Measurements from ENCODE around the gene FAM174A.

Gene FAM174A

DNA sequence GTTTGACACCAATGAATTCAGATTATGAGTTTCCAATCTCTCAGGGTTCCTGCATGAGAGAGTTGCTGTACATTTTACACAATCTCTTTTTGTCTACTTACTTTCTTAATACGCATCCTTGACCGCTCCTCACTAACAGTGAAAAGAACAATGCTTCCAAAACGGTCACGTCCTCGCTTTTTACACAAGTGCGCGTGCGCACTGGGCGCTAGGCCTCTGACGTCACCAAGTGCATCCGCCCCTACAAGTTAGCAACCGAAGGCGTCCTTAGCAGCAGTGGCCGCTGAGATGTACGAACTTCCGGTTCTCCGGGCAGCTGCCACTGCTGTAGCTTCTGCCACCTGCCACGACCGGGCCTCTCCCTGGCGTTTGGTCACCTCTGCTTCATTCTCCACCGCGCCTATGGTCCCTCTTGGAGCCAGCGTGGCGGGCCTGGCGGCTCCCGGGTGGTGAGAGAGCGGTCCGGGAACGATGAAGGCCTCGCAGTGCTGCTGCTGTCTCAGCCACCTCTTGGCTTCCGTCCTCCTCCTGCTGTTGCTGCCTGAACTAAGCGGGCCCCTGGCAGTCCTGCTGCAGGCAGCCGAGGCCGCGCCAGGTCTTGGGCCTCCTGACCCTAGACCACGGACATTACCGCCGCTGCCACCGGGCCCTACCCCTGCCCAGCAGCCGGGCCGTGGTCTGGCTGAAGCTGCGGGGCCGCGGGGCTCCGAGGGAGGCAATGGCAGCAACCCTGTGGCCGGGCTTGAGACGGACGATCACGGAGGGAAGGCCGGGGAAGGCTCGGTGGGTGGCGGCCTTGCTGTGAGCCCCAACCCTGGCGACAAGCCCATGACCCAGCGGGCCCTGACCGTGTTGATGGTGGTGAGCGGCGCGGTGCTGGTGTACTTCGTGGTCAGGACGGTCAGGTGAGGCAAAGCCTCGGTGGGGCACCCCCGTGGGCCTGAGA is at the start of gene FAM174A:
FAM174A (plus strand) TSS at position 315 of the 946 bp plus-strand sequence; CDS start at position 472, 157 bp downstream.
- in situ Hi-C loops (cut with HindIII; ENCODE audit: low pct_unique_long_range_greater_than_20kb, low sequenced_read_pairs) = no loop called here
- TF ChIP-seq JUND (IDR thresholded peaks at IDR 0.05; ENCODE audit: low read depth) = no peak
- peak; percentile 41 to 97 for DNase-seq (ENCODE audit: low read depth in 1 of 2, low spot score in 1 of 2)

DNA sequence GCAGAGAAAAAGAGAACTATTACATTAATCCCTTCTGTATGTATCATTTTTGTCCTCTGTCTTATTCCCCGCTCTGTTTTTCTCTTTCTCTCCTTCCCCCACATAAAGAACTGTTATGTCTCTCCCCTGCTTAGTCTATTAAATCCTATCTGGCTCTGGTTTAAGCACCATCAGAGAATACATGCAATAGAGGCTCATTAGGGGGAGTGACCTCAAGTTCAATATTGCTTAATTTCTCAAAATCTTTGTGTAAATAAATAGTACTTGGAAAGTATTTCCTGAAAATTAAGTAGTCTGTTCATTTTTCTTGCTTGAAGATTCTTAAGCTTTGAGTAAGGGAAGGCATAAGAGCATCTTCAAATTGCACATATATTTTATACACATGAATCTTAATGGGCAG is 41.2 kb upstream of the FAM174A start:
- in situ Hi-C loops (cut with HindIII; ENCODE audit: low pct_unique_long_range_greater_than_20kb, low sequenced_read_pairs) = no loop called here
- TF ChIP-seq JUND (IDR thresholded peaks at IDR 0.05; ENCODE audit: low read depth) = no peak
- no peak for DNase-seq (ENCODE audit: low read depth in 1 of 2, low spot score in 1 of 2)

DNA sequence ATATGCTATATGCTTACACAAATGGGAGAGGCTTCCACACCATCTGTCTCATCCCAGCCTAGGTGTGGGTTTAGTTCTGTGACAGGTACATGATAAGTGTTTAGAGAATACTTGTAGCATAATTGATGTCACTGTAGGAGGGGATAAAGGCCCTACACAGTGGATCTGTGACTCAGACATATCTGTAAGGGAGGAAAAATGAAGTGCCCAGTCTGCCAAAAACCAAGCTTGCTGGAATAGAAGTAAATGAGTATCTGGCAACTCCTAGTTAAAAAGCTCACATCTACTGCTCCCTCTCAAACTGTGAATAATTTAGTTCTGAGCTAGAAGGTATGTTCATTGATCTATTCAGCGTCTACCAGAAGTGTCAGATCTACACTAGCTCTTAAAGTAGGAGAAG is 38.9 kb upstream of the FAM174A start:
- DNase-seq (ENCODE audit: low read depth in 1 of 2, low spot score in 1 of 2) = no peak
- in situ Hi-C loops (cut with HindIII; ENCODE audit: low pct_unique_long_range_greater_than_20kb, low sequenced_read_pairs) = no loop called here
- TF ChIP-seq JUND (IDR thresholded peaks at IDR 0.05; ENCODE audit: low read depth) = no peak

- in situ Hi-C loops (cut with HindIII; ENCODE audit: low pct_unique_long_range_greater_than_20kb, low sequenced_read_pairs) = no loop called here
- DNase-seq (ENCODE audit: low read depth in 1 of 2, low spot score in 1 of 2) = no peak
- TF ChIP-seq JUND (IDR thresholded peaks at IDR 0.05; ENCODE audit: low read depth) = no peak
Observed at GRCh38 chr5:100502684-100503083, 32.5 kb upstream of the FAM174A start.

DNA sequence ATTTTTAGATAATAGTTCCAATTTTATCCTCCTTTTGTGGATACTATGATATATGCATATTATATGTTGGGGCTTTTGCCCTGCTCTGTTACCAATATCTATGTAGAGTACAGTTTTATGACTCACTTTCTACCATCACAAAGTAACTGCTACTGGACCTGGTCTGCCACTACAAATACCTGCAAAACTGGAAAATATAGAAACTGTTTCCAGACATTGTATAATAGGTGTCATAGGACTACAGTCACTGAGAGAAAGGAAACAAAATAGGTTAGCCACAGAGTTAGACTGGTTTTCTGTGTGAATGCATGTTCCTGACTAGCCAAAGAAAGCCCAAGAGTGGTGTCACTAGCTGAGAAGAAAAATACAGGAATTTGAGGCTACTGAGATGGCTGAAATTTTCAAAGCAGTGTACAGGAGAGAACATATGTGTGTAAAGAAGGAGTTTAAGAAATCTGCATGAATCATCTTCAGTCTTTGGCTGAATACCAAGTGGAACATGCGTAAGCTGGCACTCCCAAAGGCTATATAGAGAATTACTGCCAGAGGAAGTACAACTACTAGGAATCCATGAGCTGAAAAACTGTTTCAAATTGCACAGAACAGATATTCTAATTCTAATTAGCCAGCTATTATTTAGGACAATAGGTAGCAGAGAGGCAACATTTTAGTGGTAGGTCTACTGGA is 29.0 kb upstream of the FAM174A start:
- TF ChIP-seq JUND (IDR thresholded peaks at IDR 0.05; ENCODE audit: low read depth) = no peak
- peak in 1 of 2 experiments; percentile 50 for DNase-seq (ENCODE audit: low read depth in 1 of 2, low spot score in 1 of 2)
- in situ Hi-C loops (cut with HindIII; ENCODE audit: low pct_unique_long_range_greater_than_20kb, low sequenced_read_pairs) = no loop called here

GRCh38 chr5:100516285-100516684 is 18.9 kb upstream of the FAM174A start:
- no peak for TF ChIP-seq JUND (IDR thresholded peaks at IDR 0.05; ENCODE audit: low read depth)
- DNase-seq (ENCODE audit: low read depth in 1 of 2, low spot score in 1 of 2) = no peak
- in situ Hi-C loops (cut with HindIII; ENCODE audit: low pct_unique_long_range_greater_than_20kb, low sequenced_read_pairs) = no loop called here

DNA sequence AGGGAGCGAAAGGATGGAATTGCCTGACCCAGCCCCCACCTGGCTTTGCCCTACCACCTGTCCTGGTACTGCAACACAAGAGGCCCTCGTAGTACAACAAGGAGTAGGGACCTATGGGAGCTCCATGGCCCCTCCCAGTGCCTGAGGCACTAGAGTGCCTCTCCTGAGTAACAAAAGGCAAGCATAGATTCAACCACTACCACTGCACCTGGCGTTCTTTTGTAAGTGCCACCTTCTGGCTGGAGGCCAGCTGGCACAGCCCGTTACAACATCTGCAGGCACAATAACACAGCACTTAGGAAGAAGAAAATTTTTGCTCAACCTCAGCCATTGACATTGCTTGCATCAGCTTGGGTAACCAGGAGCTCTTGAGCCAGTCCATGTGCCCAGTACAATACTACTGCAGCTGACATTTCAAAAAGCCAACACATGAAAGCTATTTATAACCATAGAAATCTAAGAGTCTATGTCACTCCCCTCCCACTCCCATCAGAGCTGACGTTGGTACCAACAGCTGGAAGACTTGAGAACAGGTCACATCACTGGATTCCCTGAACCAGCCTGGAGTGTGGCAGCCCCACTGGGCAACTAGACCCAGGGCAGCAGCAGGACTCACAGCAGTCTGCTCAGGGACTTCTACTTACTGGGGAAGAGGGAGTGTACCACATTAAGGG is 17.7 kb upstream of the FAM174A start:
- in situ Hi-C loops (cut with HindIII; ENCODE audit: low pct_unique_long_range_greater_than_20kb, low sequenced_read_pairs) = no loop called here
- no peak for TF ChIP-seq JUND (IDR thresholded peaks at IDR 0.05; ENCODE audit: low read depth)
- DNase-seq (ENCODE audit: low read depth in 1 of 2, low spot score in 1 of 2) = peak in 1 of 2 experiments; percentile 84

DNA sequence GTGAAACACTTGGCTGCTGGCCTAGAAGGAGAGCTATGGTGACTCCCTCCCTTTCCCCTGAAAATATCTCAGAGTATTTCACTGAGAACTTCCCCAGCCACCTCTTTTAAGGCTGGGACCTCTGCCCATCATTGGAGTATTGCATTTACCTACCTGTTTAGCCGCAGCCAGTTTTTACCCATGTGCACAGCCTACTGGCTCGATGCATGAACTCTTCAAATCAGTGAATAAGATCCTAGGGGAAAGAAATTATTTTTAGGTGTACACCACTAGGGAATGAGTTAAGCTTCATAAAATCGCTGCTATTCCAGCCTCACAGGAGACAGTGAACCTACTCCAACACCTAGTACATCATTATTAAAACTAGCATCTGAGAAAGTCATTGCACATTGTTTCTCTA is 16.8 kb upstream of the FAM174A start:
- DNase-seq (ENCODE audit: low read depth in 1 of 2, low spot score in 1 of 2) = peak in 1 of 2 experiments; percentile 50
- in situ Hi-C loops (cut with HindIII; ENCODE audit: low pct_unique_long_range_greater_than_20kb, low sequenced_read_pairs) = no loop called here
- no peak for TF ChIP-seq JUND (IDR thresholded peaks at IDR 0.05; ENCODE audit: low read depth)

GRCh38 chr5:100519075-100519474 is 16.1 kb upstream of the FAM174A start:
- no peak for TF ChIP-seq JUND (IDR thresholded peaks at IDR 0.05; ENCODE audit: low read depth)
- in situ Hi-C loops (cut with HindIII; ENCODE audit: low pct_unique_long_range_greater_than_20kb, low sequenced_read_pairs) = no loop called here
- DNase-seq (ENCODE audit: low read depth in 1 of 2, low spot score in 1 of 2) = no peak

- in situ Hi-C loops (cut with HindIII; ENCODE audit: low pct_unique_long_range_greater_than_20kb, low sequenced_read_pairs) = no loop called here
- no peak for DNase-seq (ENCODE audit: low read depth in 1 of 2, low spot score in 1 of 2)
- no peak for TF ChIP-seq JUND (IDR thresholded peaks at IDR 0.05; ENCODE audit: low read depth)
Observed at GRCh38 chr5:100520348-100520747, 14.8 kb upstream of the FAM174A start.

DNA sequence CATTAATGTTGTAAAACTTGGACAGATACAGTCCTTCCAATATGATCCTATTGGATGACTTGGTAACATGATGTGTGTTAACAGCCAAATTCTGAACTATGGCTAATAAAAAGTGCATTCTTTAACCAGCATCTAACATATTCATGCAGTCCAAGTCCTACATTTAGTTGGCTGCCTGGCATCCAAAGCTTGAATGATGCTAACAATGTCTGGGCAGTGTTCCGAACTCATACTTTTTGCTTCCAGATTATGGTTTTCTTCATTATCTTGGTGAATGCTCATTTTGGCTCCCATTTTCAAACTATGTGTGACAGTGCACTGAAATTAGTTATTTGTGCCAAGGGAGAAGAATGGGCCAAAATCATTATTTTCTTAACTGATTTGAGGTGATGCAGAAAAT is 2.8 kb downstream of the FAM174A start:
- in situ Hi-C loops (cut with HindIII; ENCODE audit: low pct_unique_long_range_greater_than_20kb, low sequenced_read_pairs) = no loop called here
- DNase-seq (ENCODE audit: low read depth in 1 of 2, low spot score in 1 of 2) = no peak
- no peak for TF ChIP-seq JUND (IDR thresholded peaks at IDR 0.05; ENCODE audit: low read depth)

GRCh38 chr5:100539519-100539918 is 4.3 kb downstream of the FAM174A start:
- no peak for DNase-seq (ENCODE audit: low read depth in 1 of 2, low spot score in 1 of 2)
- in situ Hi-C loops (cut with HindIII; ENCODE audit: low pct_unique_long_range_greater_than_20kb, low sequenced_read_pairs) = no loop called here
- TF ChIP-seq JUND (IDR thresholded peaks at IDR 0.05; ENCODE audit: low read depth) = no peak

Data from T47D (cell line).